ENCODE data around the gene RLN3.

- TF ChIP-seq CTCF (conservative IDR thresholded peaks at IDR 0.05; ENCODE audit: low read depth, low read length) (no peak), EZH2 (IDR thresholded peaks at IDR 0.05; ENCODE audit: borderline replicate concordance, low read depth, low read length, poor library complexity, severe bottlenecking) (no peak)
These were observed 50.5 kb downstream of the RLN3 start for GRCh38 chr19:14078411-14078810.

Measured in A673 (cell line).